Vagina (tissue), 2 donors: ENCODE results near the gene MAP1B. TPM values are rescaled to one million over a fixed set of nuclear protein-coding genes. Genes with fewer than 3 reads are reported as not detected.
A peak's percentile ranks its signal among the peaks of the same experiment; 100 is the strongest.

Experiments used
- DNase-seq, 2 donors: peaks; one replicate each; pipeline ENCODE4 v3.0.0-alpha.2; 2017; ENCODE audit errors: extremely low spot score in 2 of 2
- H3K27ac ChIP-seq: fragments of 200-600 bp; sonication (generic); one replicate; pipeline ENCODE4 v1.5.1; 2019
- H3K27me3 ChIP-seq: fragments of 200-600 bp; sonication (generic); one replicate; pipeline ENCODE4 v1.5.1; 2019
- H3K36me3 ChIP-seq, 2 donors: fragments of 200-600 bp; sonication (generic); one replicate each; pipeline ENCODE4 v1.5.1; 2017 to 2019
- H3K4me1 ChIP-seq: fragments of 200-600 bp; sonication (generic); one replicate; pipeline ENCODE4 v1.5.1; 2019
- H3K4me3 ChIP-seq, 2 donors: fragments of 200-600 bp; sonication (generic); 1 replicate in 1 of 2; 2 replicates in 1 of 2; pipeline ENCODE4 v1.5.1; 2016 to 2019
- H3K9me3 ChIP-seq: fragments of 200-600 bp; sonication (generic); one replicate; pipeline ENCODE4 v1.5.1; 2019
- CTCF ChIP-seq, 3 experiments: fragments of 450-650 bp in 2 of 3; fragments of 200-600 bp in 1 of 3; sonication (generic) in 1 of 3; IDR thresholded peaks; one replicate each; pipeline ENCODE4 v1.5.1; 2017 to 2019; ENCODE audit warnings: antibody characterized with exemption in 3 of 3, mild to moderate bottlenecking in 2 of 3, moderate library complexity in 2 of 3
- POLR2A ChIP-seq, 2 donors: fragments of 450-650 bp; IDR thresholded peaks; one replicate each; pipeline ENCODE4 v1.6.1; 2017; ENCODE audit warnings: antibody characterized with exemption in 2 of 2, mild to moderate bottlenecking in 2 of 2, moderate library complexity in 2 of 2
- POLR2AphosphoS5 ChIP-seq, 2 donors: sonication (generic); formaldehyde crosslinking; IDR thresholded peaks; one replicate each; pipeline ENCODE4 v1.9.0; 2017; ENCODE audit warnings: antibody characterized with exemption in 2 of 2, mild to moderate bottlenecking in 2 of 2, low read depth in 1 of 2; ENCODE audit not compliant: insufficient read depth in 1 of 2
- intact Hi-C: fragments of 100-400 bp; cut with DNase I; formaldehyde crosslinking; loops from one replicate; pipeline ENCODE4 v1.15.1; 2023
- total RNA-seq: library from RNA; depleted of rRNA; stranded (reverse); fragments of >200 nt; gene quantifications from one replicate; pipeline ENCODE4 v1.2.3, GENCODE V29; 2016

MAP1B gene
- total RNA-seq, 1 donor from 2014 or later, result 386 TPM

GRCh38 chr5:72245951-72246532 is 138.8 kb downstream of the MAP1B start:
- no peaks in the 10 kb centered on the region for H3K27me3 ChIP-seq
- TF ChIP-seq POLR2AphosphoS5 (IDR thresholded peaks at IDR 0.05; ENCODE audit: insufficient read depth in 1 of 2, low read depth in 1 of 2) (peak in 1 of 2 donors; percentile 33), POLR2A (IDR thresholded peaks at IDR 0.05) (no peak)
- intact Hi-C loops, result no loop called here
- H3K4me3 ChIP-seq, result no peak overlapping the region
- DNase-seq, result no peak
- H3K9me3 ChIP-seq, result no peaks in the 10 kb centered on the region
- peak overlapping the region; percentile 69 for H3K27ac ChIP-seq
- peaks cover 54% of the 10 kb centered on the region for H3K4me1 ChIP-seq
- no peaks in the 10 kb centered on the region for H3K36me3 ChIP-seq

DNA sequence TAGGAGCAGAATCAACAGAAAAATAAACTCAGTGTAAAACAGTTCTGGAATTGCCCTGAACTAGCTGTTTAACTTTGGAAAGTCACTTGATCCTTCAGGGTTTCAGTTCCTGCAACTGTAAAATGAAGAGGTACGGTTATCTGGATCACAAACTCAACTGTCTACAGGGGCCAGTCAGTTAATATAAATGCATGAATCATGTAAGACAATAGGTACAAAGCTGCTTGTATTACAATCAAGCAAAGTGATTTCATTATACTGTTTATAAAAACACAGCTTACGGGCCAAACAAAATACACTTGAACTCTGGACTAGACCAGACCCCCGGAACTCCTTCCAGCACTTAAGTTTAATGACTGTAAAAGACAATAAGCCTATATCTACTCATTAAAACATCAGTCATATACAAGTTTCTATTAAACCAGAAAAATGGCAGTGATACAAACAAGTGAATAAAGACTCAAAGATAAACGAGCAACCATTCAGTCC is 139.7 kb downstream of the MAP1B start:
- H3K4me3 ChIP-seq, result no peak overlapping the region
- H3K27me3 ChIP-seq, result no peaks in the 10 kb centered on the region
- intact Hi-C loops, result no loop called here
- H3K27ac ChIP-seq, result peak overlapping the region; percentile 69
- TF ChIP-seq POLR2A (IDR thresholded peaks at IDR 0.05) (no peak), POLR2AphosphoS5 (IDR thresholded peaks at IDR 0.05; ENCODE audit: insufficient read depth in 1 of 2, low read depth in 1 of 2) (no peak), CTCF (IDR thresholded peaks at IDR 0.05) (no peak)
- peaks cover 59% of the 10 kb centered on the region for H3K4me1 ChIP-seq
- no peaks in the 10 kb centered on the region for H3K9me3 ChIP-seq
- H3K36me3 ChIP-seq, result no peaks in the 10 kb centered on the region
- DNase-seq, result no peak

DNA sequence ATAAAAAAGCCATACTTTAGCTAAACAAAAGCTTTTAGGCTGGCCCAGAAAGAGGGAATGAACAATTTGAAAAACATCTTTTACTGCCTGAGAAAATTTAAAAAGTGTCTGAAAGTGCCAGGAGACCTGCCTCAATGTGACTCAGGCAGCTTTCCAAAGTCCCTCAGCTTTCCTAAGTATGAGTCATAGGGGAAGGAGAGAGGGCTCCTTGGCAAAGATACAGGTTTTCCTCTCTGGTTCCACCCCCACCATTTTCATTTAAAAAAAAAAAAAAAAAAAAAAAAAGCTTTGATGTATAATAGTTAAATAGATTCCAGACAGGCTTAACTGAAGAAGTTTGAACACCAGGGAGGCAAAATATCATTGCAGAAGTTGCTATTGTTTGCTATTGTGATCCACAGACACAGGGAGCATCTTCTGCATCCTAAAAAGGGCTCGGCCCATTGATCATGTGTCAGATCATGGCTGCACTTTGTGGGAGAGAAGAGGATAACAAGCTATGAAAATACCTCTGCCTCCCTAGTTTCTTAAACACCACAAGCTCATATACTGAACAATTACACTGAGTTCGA is 141.2 kb downstream of the MAP1B start:
- TF ChIP-seq POLR2A (IDR thresholded peaks at IDR 0.05) (no peak), POLR2AphosphoS5 (IDR thresholded peaks at IDR 0.05; ENCODE audit: insufficient read depth in 1 of 2, low read depth in 1 of 2) (peak in 1 of 2 donors; percentile 71)
- Histone ChIP-seq H3K27me3 (no peaks in the 10 kb centered on the region), H3K27ac (peak overlapping the region; percentile 69), H3K9me3 (no peaks in the 10 kb centered on the region), H3K4me3 (no peak overlapping the region), H3K36me3 (no peaks in the 10 kb centered on the region), H3K4me1 (peaks cover 59% of the 10 kb centered on the region)
- no peak for DNase-seq
- intact Hi-C loops, result no loop called here

GRCh38 chr5:72251386-72251785 is 144.1 kb downstream of the MAP1B start:
- H3K36me3 ChIP-seq, result no peaks in the 10 kb centered on the region
- no peak overlapping the region for H3K27ac ChIP-seq
- no peak overlapping the region for H3K4me3 ChIP-seq
- H3K27me3 ChIP-seq, result no peaks in the 10 kb centered on the region
- no peak for DNase-seq
- TF ChIP-seq CTCF (IDR thresholded peaks at IDR 0.05), result no peak
- TF ChIP-seq POLR2AphosphoS5 (IDR thresholded peaks at IDR 0.05; ENCODE audit: insufficient read depth in 1 of 2, low read depth in 1 of 2), result no peak
- TF ChIP-seq POLR2A (IDR thresholded peaks at IDR 0.05), result no peak
- intact Hi-C loops, result no loop called here
- no peaks in the 10 kb centered on the region for H3K9me3 ChIP-seq
- H3K4me1 ChIP-seq, result peaks cover 35% of the 10 kb centered on the region

DNA sequence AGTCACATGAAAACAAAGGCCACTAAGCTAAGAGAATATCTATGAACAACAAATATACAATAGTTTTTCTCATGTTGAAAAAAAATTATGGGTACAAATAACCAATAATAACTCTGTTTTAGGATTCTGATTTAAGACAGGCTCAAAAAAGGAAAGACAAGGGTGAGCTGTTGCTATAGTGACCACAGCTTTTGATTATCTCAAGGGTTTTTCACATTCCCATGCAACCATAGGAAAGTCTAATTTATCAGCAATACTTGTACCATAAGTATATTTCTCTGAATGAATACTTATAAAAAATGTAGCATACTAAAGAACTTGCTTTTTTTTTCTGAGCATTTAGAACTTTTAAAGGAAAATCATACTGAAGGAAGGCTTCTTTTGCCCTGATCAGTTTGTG is 144.7 kb downstream of the MAP1B start:
- Histone ChIP-seq H3K36me3 (no peaks in the 10 kb centered on the region), H3K9me3 (no peaks in the 10 kb centered on the region), H3K27ac (no peak overlapping the region), H3K4me1 (peaks cover 28% of the 10 kb centered on the region), H3K4me3 (no peak overlapping the region), H3K27me3 (no peaks in the 10 kb centered on the region)
- no peak for DNase-seq
- TF ChIP-seq POLR2A (IDR thresholded peaks at IDR 0.05), result no peak
- TF ChIP-seq CTCF (IDR thresholded peaks at IDR 0.05), result no peak
- TF ChIP-seq POLR2AphosphoS5 (IDR thresholded peaks at IDR 0.05; ENCODE audit: insufficient read depth in 1 of 2, low read depth in 1 of 2), result no peak
- intact Hi-C loops, result no loop called here

- H3K27ac ChIP-seq, result no peak overlapping the region
- no peak for DNase-seq
- intact Hi-C loops, result no loop called here
- no peaks in the 10 kb centered on the region for H3K9me3 ChIP-seq
- no peaks in the 10 kb centered on the region for H3K36me3 ChIP-seq
- H3K4me3 ChIP-seq, result no peak overlapping the region
- peaks cover 22% of the 10 kb centered on the region for H3K4me1 ChIP-seq
- TF ChIP-seq CTCF (IDR thresholded peaks at IDR 0.05) (no peak), POLR2AphosphoS5 (IDR thresholded peaks at IDR 0.05; ENCODE audit: insufficient read depth in 1 of 2, low read depth in 1 of 2) (no peak), POLR2A (IDR thresholded peaks at IDR 0.05) (no peak)
- no peaks in the 10 kb centered on the region for H3K27me3 ChIP-seq
Measured at GRCh38 chr5:72252574-72253155, 145.4 kb downstream of the MAP1B start.
